ENCODE results near the gene FBXO9.

The FBXO9 gene

DNA sequence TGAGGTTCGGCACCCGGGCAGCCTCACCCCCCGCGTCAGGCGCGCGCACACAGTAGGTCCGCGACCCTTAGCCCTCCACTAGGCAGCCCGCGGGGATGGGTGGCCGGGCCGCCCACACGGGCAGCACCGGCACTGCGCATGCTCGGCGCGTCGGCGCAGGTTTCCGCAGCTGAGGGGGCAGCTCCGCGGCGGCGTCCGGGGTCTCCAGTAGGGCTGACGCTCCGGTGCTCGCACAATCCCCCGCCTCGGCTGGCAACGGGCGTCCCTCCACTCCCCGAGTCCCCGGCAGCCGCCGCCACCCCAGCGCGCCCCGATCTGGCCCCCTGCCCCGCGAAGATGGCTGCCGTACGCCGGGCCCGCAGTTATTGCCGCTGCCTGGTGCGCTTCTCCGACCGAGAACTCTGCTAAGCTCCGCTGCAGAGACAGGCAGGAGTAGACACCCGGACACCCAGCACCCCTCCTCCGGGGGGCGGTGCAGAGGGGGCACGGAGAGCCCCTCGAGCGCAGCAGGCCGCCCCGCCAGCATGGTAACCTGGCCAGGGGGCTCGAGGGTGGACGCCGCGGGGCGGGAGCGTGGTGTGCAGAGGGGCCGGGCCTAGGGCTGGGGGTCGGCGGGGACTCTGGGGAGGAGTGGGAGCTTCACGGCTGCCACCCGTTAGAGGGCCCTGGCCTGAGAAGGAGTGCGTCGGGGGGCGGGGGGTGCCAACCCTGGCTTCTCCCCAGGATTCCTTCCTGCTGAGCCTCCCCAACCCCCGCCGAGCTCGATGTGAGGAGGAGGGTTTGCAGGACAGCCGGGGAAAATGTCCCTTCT is at the start of gene FBXO9:
Gene FBXO9, plus strand, starts transcription at position 139 of the 811 bp plus-strand sequence. Its CDS starts 386 bp downstream, at position 525.
- DNase-seq (ENCODE audit: insufficient read length, low spot score) (peak; percentile 75), FAIRE-seq (no peak)
- peak; percentile 88 for TF ChIP-seq POLR2A (IDR thresholded peaks at IDR 0.05; ENCODE audit: low read depth, low read length)

DNA sequence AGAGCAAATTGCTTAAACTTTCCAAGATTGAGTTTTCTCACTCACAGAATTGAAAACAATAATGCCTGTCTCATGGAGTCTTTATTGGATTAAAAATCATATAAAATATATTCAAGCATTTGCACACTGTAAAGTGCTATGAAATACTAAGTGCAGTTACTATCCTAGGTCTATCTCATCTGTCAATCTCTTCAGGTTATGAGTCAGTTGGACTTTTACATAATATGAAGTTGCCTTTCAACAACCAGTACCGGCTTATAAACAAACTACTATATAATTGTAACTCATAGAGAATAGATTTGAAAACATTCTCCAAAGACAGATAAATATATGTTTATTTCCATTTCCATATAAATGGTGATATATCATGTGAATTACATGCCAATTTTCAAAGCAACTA is 49.7 kb upstream of the FBXO9 start:
- DNase-seq (ENCODE audit: insufficient read length, low spot score), result no peak
- no peak for FAIRE-seq
- TF ChIP-seq POLR2A (IDR thresholded peaks at IDR 0.05; ENCODE audit: low read depth, low read length), result no peak

DNA sequence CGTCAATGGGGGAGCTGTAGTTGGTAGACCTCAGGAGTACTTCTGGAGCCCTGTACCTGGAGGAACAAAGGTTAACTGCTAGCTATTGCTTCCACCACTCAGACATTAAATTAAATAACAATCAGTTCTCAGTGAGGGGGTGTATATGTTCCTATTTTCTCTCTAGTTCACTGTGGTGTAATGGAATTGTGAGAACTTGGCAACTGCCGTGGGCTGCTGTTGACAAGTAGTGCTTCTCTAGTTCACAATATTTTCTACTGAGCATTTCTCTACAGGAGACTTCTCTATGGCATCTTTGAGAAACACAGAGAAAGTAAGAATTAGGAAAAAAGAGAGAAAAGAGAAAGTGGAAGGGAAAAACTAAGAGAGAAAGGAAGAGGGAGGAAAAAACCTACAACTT is 46.8 kb upstream of the FBXO9 start:
- no peak for FAIRE-seq
- no peak for DNase-seq (ENCODE audit: insufficient read length, low spot score)
- no peak for TF ChIP-seq POLR2A (IDR thresholded peaks at IDR 0.05; ENCODE audit: low read depth, low read length)

DNA sequence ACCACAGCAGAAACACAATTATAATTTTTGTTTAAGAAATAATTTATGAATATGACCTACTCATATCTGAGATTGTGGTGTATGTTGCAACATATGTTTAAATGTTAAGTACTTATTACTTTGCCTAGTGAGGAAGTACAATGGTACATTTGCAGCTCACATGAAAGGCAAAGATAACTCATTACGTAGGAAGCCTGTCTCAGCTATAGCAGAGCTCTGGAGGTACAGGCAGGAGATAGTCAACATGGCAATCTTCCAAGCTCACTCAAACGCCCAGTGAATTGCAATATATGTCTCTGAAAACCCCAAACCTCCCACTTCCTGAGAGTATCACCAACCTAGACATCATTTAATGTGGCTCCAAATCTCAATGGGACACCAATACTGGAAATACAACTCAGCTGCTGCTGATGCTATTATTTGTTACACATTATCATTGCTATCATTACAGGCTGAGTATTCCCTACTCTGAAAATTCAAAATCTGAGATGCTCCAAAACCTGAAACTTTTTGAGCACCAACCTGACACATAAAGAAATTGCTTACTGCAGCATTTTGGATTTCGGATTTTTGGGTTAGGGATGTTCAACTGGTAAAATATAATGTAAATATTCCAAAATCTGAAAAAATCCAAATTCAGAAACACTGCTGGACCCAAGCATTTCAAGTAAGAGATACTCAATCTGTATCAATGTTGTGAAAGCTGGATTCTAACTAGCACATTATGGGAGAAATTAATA is 45.0 kb upstream of the FBXO9 start:
- DNase-seq (ENCODE audit: insufficient read length, low spot score), result no peak

DNA sequence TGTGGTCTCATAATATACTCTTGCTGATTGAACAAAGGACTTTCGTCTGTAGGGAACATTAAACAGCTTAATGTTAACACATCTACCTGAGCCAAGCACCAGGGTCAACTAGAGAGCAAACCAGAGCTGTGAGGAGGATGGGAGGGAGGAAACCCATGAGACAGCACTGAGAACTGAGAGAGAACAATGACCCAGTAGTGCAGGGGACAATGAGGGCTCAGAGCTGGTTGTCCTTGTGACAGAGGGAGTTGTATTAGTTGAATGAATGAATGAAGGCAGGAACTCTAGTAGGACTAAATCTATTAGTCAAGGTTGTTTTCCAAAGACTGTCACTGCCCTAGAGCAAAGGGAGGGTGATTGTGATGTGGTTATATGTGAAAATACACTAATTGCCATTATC is 41.9 kb upstream of the FBXO9 start:
- no peak for FAIRE-seq
- DNase-seq (ENCODE audit: insufficient read length, low spot score), result no peak
- no peak for TF ChIP-seq POLR2A (IDR thresholded peaks at IDR 0.05; ENCODE audit: low read depth, low read length)

More for the DNA sequence above, 45.0 kb upstream of the FBXO9 start:
- no peak for FAIRE-seq
- TF ChIP-seq POLR2A (IDR thresholded peaks at IDR 0.05; ENCODE audit: low read depth, low read length), result no peak

DNA sequence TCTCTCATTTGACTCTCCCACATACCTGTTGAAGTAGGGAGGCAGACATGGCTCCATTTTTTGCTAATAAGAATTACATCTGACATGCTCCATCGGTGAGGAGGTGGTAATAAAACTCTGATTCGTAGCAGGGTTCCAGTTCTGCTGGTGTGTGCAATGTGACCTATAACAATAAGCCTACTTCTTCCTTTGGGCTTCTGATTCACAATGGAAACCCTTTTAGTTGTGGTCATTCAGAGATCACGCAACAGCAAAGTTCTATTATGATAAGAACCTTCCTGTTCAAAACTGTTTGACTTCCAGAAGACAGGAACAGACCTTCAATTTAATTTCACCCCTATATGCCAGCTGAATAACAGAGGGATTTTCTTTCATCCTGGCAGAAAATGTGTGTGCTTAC is 38.7 kb upstream of the FBXO9 start:
- TF ChIP-seq POLR2A (IDR thresholded peaks at IDR 0.05; ENCODE audit: low read depth, low read length), result no peak
- DNase-seq (ENCODE audit: insufficient read length, low spot score) (no peak), FAIRE-seq (no peak)

DNA sequence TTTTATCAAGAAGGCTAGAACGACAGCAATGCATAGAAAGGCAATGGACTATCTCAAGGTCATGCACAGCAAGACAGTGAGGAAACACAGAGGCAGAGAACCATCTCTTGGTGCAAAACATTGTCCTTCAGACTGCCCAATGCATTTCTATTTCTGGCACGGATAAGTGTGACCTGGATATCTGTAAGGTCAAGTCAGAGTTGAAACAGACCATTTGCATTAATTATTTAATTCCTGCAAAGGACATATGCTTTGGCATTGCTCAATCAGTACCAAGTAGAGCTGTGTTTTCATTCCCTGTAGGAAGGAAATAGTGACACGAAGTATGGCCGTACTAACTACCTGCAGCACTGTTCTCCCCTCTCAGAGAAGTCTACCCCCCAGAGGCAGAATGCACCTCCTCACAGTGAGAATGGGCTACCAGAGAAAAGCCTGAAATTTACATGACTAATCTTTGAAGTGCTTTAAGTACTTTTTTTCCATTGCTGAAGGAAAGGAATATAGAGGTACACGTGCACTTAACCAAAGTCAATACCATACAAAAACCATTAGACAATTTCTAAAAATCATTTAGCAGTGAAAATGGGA is 38.0 kb upstream of the FBXO9 start:
- FAIRE-seq (no peak), DNase-seq (ENCODE audit: insufficient read length, low spot score) (no peak)
- TF ChIP-seq POLR2A (IDR thresholded peaks at IDR 0.05; ENCODE audit: low read depth, low read length), result no peak

DNA sequence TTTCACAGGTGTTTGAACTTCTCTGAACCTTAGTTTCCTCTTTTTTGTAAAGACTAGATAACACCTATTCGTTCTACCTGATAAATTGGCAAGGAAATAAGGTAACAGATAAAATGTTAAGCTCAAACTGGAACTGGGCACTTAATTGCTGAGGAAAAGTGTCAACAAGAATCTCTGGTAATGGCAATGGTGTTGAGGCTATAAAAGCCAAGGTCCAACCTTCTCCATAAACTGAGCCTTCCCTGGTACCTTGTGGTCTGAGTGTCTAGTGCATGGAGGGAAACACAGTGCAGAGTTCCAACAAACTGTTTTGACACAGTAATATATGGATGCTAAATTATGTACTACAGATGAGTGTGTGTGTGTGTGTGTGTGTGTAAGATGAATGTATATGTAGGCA is 36.7 kb upstream of the FBXO9 start:
- FAIRE-seq, result no peak
- TF ChIP-seq POLR2A (IDR thresholded peaks at IDR 0.05; ENCODE audit: low read depth, low read length), result no peak
- no peak for DNase-seq (ENCODE audit: insufficient read length, low spot score)

DNA sequence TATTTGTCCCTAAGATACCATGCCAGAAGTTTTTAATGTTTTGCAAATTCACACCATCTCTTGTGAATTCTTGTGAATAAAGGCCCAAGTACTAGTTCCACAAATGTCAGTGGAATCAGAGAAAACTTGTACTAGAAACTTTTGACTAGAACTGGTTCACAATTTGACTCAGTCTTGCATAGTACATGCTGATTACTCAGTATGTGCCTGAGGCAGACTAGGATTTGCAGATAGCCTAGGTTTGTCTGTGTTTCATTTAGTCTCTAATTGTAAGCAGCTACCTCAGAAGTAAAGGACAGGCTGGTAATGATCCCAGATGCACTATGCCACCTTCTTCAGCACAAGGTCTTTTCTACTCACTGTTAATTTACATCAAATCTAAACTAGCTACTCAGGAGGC is 35.9 kb upstream of the FBXO9 start:
- DNase-seq (ENCODE audit: insufficient read length, low spot score), result no peak
- FAIRE-seq, result no peak
- no peak for TF ChIP-seq POLR2A (IDR thresholded peaks at IDR 0.05; ENCODE audit: low read depth, low read length)

DNA sequence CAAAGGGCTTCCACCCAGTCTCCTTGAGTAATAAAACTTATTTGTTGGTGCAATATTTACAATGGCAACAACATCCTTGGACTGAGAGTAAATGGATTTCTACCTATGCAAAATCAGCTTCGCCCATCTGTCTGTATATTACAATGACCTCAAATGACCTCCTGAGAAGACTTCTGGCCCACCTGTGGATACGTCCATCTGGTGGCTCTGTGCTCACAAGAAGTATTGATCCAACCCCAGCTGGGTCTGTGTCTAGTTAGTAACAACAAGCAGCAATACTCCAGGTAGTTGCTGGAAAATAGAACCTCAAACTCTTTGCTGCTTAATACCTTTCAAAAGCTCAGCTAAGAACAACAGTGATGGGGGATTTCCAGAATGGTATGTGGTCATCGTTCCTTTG is 35.4 kb upstream of the FBXO9 start:
- DNase-seq (ENCODE audit: insufficient read length, low spot score), result no peak
- no peak for TF ChIP-seq POLR2A (IDR thresholded peaks at IDR 0.05; ENCODE audit: low read depth, low read length)
- FAIRE-seq, result no peak

DNA sequence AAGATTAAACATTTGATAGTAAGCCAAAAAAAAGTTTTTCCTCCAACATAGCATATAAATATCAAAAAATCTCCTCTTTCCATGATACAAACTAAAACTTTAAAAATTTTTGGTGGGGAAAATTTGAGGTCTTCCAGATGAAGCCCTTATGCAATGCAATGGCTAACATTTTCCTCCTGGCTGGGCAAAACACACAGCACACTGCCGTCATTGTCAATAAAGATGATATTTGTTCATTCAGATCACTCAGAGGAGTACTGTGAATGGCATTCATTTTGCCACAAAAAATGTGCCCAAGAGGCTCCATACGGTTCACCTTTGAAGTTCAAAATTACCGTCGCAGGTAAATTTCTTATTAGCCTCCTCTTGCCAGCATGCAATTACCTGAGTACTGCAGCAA is 33.9 kb upstream of the FBXO9 start:
- TF ChIP-seq POLR2A (IDR thresholded peaks at IDR 0.05; ENCODE audit: low read depth, low read length), result no peak
- FAIRE-seq (no peak), DNase-seq (ENCODE audit: insufficient read length, low spot score) (no peak)

DNA sequence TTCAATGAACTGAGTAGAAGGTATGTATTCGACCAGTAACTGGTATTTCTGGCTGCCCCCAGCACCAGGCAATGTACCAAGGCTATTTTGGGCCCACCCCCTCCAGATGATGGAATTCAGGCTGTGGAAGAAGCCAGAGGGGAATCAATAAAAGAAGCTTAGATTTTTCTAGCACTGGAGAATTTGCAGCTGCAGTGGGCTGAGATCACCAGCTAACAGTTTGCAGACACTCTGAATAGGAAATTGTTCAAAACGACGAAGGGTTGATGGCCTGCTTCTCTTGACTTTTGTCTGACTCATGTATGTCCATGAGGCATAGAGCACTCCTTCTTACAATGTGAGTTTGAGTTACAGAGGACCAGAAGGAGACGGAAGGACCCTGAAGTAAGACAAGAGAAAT is 32.4 kb upstream of the FBXO9 start:
- DNase-seq (ENCODE audit: insufficient read length, low spot score), result no peak
- no peak for FAIRE-seq
- TF ChIP-seq POLR2A (IDR thresholded peaks at IDR 0.05; ENCODE audit: low read depth, low read length), result no peak

DNA sequence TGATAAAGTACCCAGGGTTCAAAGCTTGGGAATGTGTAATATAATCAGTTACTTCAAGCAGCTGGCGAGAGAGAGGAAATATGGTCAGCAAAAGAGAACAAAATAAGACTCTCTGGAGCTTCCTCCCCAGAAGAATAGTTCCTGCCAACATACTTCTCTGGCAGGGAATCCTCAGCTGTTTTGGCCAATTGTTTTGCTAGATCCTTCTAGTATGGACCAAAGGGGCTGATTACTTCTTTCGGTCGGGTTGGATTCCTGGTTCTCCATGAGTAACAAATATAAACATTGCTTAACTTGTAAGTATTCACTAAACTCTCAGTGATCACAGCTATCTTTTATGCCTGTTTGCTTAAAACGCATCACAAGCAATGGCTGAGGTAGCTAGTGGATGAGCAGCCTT is 31.4 kb upstream of the FBXO9 start:
- TF ChIP-seq POLR2A (IDR thresholded peaks at IDR 0.05; ENCODE audit: low read depth, low read length), result no peak
- FAIRE-seq (no peak), DNase-seq (ENCODE audit: insufficient read length, low spot score) (no peak)

DNA sequence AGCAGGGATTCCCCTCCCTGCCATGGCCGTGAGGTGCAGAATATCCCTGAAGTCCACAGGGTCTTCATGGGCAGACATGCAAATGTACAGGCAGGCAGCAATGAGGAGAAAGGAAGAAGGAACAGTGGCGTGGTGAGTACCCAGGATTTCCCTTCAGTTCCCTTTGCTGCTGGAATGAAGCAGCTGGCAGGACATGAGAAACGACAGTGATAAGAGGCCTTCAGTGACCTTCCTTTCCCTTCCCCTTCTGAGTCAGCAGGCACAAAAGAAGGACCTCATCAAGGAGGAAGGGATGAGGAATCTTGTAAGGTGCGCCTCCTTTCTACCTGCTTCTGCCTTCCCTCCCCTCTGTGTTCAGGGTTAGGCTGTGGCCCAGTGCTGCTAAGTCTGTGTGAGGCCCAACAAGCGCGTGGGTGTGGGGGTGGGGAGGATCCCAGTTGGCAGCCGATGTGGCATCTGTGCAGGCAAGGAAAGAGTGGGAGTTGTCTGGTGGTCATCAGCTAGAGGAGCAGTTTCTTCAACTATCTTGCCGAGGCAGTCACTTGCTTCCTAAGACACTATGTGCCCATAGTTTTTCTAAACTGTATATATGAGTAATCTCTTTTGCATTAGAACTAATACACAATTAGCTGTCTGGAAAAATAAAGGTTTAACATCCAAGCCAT is 29.5 kb upstream of the FBXO9 start:
- no peak for TF ChIP-seq POLR2A (IDR thresholded peaks at IDR 0.05; ENCODE audit: low read depth, low read length)
- no peak for FAIRE-seq
- DNase-seq (ENCODE audit: insufficient read length, low spot score), result no peak

Measured in H54 (cell line).